Right atrium auricular region (tissue), 2 donors: ENCODE results near the gene WDFY2. TPM values are rescaled to one million over a fixed set of nuclear protein-coding genes. Genes with fewer than 3 reads are reported as not detected.

Source experiments
- DNase-seq: peaks from one replicate; pipeline ENCODE4 v3.0.0-alpha.2; 2019; ENCODE audit warnings: low spot score
- H3K27ac ChIP-seq, 2 donors: fragments of 200-600 bp; sonication (generic); 1 replicate in 1 of 2; 2 replicates in 1 of 2; pipeline ENCODE4 v1.5.1; 2016 to 2019
- H3K27me3 ChIP-seq, 2 donors: fragments of 200-600 bp; sonication (generic); one replicate each; pipeline versions ENCODE4 v1.5.1 to v1.6.0; 2017 to 2019
- H3K36me3 ChIP-seq: fragments of 200-600 bp; sonication (generic); one replicate; pipeline ENCODE4 v1.5.1; 2016
- H3K4me1 ChIP-seq, 2 donors: fragments of 200-600 bp; sonication (generic); one replicate each; pipeline versions ENCODE4 v1.5.1 to v1.6.0; 2017 to 2019
- H3K4me3 ChIP-seq, 2 donors: fragments of 200-600 bp; sonication (generic); 1 replicate in 1 of 2; 2 replicates in 1 of 2; pipeline ENCODE4 v1.5.1; 2017 to 2019; ENCODE audit warnings: mild to moderate bottlenecking in 1 of 2, moderate library complexity in 1 of 2
- H3K9me3 ChIP-seq, 2 donors: fragments of 200-600 bp; sonication (generic); one replicate each; pipeline ENCODE4 v1.5.1; 2019
- CTCF ChIP-seq, 2 donors: fragments of 200-600 bp; sonication (generic); IDR thresholded peaks; one replicate each; pipeline ENCODE4 v1.5.1; 2019; ENCODE audit warnings: antibody characterized with exemption in 2 of 2
- total RNA-seq, 2 donors: library from RNA; depleted of rRNA; stranded (reverse); fragments of >200 nt; gene quantifications; one replicate each; pipeline ENCODE4 v1.1.0, GENCODE V29; 2016

The WDFY2 gene
- total RNA-seq, 2 donors from 2014 or later, result 2.3 to 3.8 TPM

- no peak for DNase-seq
- no peak overlapping the region for H3K27ac ChIP-seq
- no peaks in the 10 kb centered on the region for H3K4me1 ChIP-seq
Observed at GRCh38 chr13:51577690-51578089, 6.6 kb upstream of the WDFY2 start.

GRCh38 chr13:51579676-51580075, 4.6 kb upstream of the WDFY2 start:
- no peak overlapping the region for H3K4me3 ChIP-seq
- H3K27me3 ChIP-seq, result no peaks in the 10 kb centered on the region
- H3K9me3 ChIP-seq, result no peaks in the 10 kb centered on the region
- no peak for TF ChIP-seq CTCF (IDR thresholded peaks at IDR 0.05)
- DNase-seq, result no peak
- no peaks in the 10 kb centered on the region for H3K4me1 ChIP-seq
- H3K36me3 ChIP-seq, result no peaks in the 10 kb centered on the region
- no peak overlapping the region for H3K27ac ChIP-seq

More at GRCh38 chr13:51577690-51578089, 6.6 kb upstream of the WDFY2 start:
- Histone ChIP-seq H3K9me3 (no peaks in the 10 kb centered on the region), H3K4me3 (no peak overlapping the region), H3K27me3 (no peaks in the 10 kb centered on the region), H3K36me3 (no peaks in the 10 kb centered on the region)
- TF ChIP-seq CTCF (IDR thresholded peaks at IDR 0.05), result no peak

GRCh38 chr13:51581148-51581820, 3.0 kb upstream of the WDFY2 start:
- Histone ChIP-seq H3K9me3 (no peaks in the 10 kb centered on the region), H3K27me3 (no peaks in the 10 kb centered on the region), H3K27ac (no peak overlapping the region), H3K4me1 (peaks cover 0 to 9% of the 10 kb centered on the region in 2 donors), H3K4me3 (no peak overlapping the region), H3K36me3 (no peaks in the 10 kb centered on the region)
- no peak for DNase-seq
- no peak for TF ChIP-seq CTCF (IDR thresholded peaks at IDR 0.05)

DNA sequence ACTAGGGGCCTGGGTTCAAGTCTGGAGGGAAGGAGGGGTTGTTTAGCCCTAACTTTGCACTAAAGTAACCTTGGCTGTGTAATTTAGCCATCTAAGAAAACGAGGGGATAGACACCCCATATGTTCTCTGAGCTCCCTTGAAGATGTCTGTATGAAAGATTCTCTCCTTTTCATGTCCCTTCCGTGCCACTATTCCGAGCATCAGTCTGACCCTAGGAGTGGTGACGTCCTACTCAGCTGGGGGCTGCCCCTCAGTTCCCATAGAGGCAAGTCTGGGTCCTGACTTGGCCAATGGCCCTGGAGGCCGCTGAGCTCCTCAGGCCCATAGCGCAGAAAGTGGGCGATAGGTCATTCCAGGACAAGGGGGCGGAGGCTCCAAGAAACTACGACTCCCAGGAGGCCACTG, 790 bp upstream of the WDFY2 start:
- no peak for DNase-seq
- Histone ChIP-seq H3K27me3 (no peaks in the 10 kb centered on the region), H3K4me3 (peak overlapping the region; percentile 63 to 98), H3K4me1 (peaks cover 0 to 9% of the 10 kb centered on the region in 2 donors), H3K27ac (peak overlapping the region; percentile 92 to 95), H3K36me3 (no peaks in the 10 kb centered on the region), H3K9me3 (no peaks in the 10 kb centered on the region)
- TF ChIP-seq CTCF (IDR thresholded peaks at IDR 0.05), result no peak

DNA sequence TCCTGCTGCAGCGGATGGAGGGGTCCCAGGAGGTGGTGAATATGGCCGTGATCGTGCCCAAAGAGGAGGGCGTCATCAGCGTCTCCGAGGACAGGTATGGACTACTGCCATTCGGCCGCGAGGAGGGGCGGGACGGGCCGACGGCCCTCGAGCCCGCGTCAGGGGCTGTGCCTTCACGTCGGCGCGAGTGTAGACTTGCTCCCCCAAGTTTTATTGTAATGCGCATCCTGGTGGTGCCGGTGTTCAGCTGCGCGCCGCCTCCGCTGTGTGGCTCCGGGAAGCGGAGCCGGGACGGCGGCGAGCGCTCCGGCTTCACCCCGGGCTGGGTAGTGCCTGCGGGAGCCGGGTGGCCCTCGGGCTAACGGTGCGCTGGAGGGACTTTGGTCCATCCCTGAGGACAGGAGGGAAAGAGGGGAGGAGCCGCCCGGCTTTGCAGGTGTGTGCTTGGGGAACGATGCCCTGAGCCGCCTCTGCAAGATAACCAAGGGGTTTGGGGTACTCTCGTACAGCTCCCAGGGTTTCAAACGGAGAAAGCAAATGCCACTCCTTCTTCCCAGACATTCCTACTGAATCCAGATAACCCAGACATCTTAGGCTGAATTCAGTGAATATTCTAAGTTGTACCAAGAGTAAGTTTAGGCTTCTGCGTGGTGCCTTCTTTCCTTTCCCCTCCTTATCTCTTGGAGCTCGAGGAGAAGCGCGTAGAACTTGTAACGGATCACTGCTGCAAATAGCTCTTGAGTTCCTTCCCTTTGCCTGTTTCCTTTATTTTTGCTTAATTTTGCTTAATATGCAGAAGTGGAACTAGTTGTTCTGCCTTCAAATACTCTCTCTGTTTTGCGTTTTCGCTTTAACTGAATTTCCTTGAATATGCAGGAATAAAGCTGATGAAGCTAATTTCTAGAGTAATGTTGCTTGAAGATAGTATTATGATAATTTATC, 740 bp downstream of the WDFY2 start:
- TF ChIP-seq CTCF (IDR thresholded peaks at IDR 0.05), result no peak
- Histone ChIP-seq H3K27me3 (no peaks in the 10 kb centered on the region), H3K4me1 (peaks cover 0 to 16% of the 10 kb centered on the region in 2 donors), H3K4me3 (peak overlapping the region; percentile 63 to 98), H3K27ac (peak overlapping the region; percentile 92 to 95), H3K36me3 (no peaks in the 10 kb centered on the region), H3K9me3 (no peaks in the 10 kb centered on the region)
- peak; percentile 74 for DNase-seq
